ENCODE measurements around the gene PEX7.
"Not testable (repeated sequence)": the region's sequence is repeated elsewhere in the genome, so short reads cannot be mapped to it uniquely, and the experiment has no call there.

Gene PEX7

DNA sequence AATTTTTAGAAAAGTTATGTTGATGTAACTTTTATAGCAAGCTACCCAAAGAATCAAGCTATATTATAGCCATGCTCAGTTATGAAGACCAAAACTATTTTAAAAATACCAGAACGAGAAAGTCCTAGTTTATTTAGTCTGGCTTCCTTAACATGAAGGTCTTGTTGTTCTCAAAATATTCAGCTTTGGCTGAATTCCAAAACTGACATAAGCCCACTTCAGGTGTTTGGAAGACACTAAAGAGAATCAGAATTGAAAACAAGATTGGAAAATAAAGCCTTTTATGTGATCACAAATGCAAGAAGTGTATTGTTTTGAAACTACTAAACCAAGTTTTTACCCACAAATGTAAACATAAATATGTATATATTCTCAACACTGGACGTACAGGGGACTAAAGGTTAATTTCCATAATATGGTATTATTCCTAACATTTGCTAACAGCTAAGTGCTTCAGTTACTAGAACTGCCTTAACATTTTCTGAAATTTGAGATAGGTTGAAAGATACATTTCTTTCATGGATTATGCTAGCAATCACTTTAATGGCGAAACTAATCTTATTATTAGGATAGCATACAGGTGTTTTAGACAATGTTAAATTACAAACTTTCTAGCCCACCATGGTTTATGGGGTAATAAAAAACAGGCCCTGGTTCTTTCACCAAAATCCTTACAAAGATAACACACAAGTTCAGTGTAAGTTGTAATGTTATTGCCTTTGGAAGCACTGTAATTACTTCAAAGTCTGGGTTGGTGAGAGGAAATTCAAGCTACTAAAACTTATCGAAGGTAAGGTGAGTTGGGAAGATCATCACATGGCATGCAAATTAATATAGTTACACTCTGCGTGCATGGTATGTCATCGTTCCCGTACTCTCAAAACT, 31.7 kb upstream of the PEX7 start:
- no peak for DNase-seq (ENCODE audit: low spot score)

GRCh38 chr6:136791296-136792094, 30.9 kb upstream of the PEX7 start:
- peak; percentile 45 for DNase-seq (ENCODE audit: low spot score)

DNA sequence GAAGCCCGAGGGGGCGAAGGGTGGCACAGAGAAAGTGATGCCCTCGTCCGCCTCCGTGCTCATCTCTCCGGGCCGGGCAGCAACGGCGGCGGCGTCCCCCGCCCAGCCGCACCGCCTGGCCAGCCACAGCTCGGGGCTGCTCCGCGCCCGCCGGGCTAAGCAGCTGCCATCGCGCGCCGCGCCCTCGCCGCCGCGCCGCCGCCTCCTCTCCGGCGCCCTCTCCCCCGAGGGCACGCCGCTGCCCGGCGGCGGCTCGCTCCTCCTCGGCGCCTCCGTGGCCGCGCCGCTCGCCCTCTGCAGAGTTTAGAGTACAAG, 30.3 kb upstream of the PEX7 start:
- no peak for DNase-seq (ENCODE audit: low spot score)

GRCh38 chr6:136792410-136793262, 29.8 kb upstream of the PEX7 start, which contains the start of gene MAP3K5:
TSS of gene MAP3K5 (minus strand) at chr6:136792477. CDS start at chr6:136792157, 320 bp downstream.
- DNase-seq (ENCODE audit: low spot score) = peak; percentile 96

GRCh38 chr6:136793363-136793762, 29.0 kb upstream of the PEX7 start:
- peak; percentile 18 for DNase-seq (ENCODE audit: low spot score)

DNA sequence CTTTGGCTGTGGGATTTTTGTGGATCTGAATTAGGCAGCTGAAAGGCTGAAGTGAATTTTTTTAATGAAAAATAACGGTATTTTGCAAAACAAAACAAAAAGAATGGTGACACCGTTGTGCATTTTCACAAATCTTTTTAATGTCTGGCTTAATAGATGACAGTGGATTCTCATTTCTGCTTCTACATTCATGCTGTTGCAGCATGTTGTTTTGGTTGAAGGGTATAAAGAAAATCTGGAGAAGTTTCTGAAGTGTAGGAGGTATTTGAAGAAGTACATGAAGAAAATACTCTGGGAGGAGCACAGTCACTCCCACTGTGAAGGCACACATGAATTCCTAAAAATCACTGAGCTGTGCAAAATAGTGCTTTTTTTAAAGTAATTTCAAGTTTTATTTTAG, 27.0 kb upstream of the PEX7 start:
- no peak for DNase-seq (ENCODE audit: low spot score)

- no peak for DNase-seq (ENCODE audit: low spot score)
Observed at GRCh38 chr6:136795996-136796395, 26.4 kb upstream of the PEX7 start.

DNA sequence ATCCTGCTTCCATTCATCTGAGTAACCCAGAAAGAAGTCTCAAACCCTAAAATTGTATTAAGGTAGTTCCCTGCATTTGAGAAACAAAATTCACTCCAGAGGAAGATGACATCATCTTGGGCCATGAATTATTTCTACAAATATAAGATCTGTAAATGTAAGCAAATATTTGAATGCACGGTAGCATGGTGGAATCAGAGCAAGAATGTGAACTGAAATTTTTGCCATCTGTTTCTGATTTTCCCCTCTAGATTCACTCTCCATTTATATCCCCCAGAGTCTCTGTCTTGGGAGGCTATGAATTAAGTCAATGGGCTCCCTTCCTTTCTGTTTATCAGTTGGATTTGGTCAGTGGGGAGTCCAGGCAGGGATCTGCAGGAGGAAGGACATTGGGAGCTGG, 24.3 kb upstream of the PEX7 start:
- no peak for DNase-seq (ENCODE audit: low spot score)

- no peak for DNase-seq (ENCODE audit: low spot score)
Observed at GRCh38 chr6:136801581-136801980, 20.8 kb upstream of the PEX7 start.

DNA sequence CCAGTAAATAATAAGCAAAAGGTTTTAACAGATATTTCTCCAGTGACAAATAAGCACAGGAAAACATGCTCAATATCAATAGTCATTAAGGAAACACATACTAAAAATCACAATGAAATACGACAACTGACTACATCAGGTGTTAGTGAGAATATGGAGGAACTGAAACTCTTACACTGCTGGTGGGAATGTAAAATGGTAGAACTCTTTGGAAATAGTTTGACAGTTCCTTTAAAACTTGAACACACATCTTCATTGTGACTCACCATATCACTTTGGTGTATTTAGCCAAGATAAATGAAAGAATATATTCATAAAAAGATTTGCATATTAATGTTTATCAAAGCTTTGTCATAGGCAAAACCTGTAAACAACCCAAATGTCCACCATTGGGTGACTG, 18.8 kb upstream of the PEX7 start:
- no peak for DNase-seq (ENCODE audit: low spot score)

- no peak for DNase-seq (ENCODE audit: low spot score)
Observed at GRCh38 chr6:136809091-136809860, 13.1 kb upstream of the PEX7 start.

- DNase-seq (ENCODE audit: low spot score) = no peak
Observed at GRCh38 chr6:136811272-136811671, 11.1 kb upstream of the PEX7 start.

- no peak for DNase-seq (ENCODE audit: low spot score)
Observed at GRCh38 chr6:136812174-136812573, 10.2 kb upstream of the PEX7 start.

DNA sequence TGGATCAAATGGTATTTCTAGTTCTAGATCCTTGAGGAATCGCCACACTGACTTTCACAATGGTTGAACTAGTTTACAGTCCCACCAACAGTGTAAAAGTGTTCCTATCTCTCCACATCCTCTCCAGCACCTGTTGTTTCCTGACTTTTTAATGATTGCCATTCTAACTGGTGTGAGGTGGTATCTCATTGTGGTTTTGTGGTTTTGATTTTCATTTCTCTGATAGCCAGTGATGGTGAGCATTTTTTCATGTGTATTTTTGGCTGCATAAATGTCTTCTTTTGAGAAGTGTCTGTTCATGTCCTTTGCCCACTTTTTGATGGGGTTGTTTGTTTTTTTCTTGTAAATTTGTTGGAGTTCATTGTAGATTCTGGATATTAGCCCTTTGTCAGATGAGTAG, 6.8 kb upstream of the PEX7 start:
- DNase-seq (ENCODE audit: low spot score) = not testable (repeated sequence)

DNA sequence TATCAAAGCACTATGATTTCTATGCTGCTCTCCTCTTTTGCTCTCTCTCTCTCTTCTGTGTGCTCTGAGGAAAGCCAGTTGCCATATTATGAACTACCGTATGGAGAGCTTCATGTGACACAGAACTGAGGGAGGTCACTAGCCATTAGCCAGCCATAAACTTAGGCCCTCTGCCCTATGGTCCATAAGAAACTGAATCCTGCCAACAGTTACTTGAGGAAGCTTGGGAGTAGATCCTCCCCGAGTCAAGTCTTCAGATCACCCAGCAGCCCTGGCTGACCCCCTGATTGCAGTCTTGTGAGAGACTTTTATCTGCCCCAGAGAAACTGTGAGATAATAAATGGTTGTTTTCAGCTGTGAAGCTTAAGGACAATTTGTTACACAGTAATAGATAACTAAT, 5.7 kb upstream of the PEX7 start:
- DNase-seq (ENCODE audit: low spot score) = no peak

DNA sequence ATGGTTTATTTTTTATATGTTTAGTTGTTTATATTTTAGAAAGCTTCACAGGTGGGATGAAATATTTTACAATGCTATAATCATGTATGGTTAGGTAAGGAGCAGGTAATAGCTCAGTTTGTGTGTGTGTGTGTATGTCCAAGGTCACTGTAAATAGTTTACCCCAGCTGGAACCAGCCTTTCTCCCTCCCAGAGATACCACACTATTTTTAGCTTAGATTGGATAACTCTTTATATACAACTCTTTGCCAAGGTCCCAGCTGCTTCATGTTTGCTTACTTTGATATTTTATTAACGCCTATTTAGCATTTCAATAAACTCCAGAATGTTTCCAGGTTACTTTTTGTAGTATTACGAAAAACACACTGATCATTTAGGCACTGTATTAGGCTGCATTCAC, 1.8 kb upstream of the PEX7 start:
- no peak for DNase-seq (ENCODE audit: low spot score)

GRCh38 chr6:136822046-136822375, 381 bp upstream of the PEX7 start:
- no peak for DNase-seq (ENCODE audit: low spot score)

DNA sequence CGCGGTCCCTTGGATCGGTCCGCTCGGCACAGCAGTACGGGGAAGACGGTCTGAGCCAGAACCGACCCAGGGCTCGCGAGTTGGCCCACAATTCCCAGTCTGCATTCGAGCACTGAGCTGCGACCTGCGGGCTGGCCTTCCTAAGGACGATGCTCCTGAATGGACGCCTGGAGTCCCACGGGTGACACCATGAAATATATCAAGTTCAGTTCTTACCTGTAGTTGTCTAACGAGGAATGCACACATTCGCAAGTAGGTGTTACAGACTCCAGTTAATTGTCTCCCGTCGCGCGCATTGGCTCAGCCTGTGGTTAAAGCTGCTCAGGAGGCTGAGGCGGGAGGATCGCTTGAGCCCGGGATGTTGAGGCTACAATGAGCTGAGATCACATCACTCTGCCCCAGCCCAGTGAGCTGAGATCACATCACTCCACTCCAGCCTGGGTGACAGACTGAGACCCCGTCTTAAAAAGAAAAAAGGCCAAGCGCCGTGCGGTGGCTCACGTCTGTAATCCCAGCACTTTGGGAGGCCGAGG, 802 bp downstream of the PEX7 start:
- no peak for DNase-seq (ENCODE audit: low spot score)

DNA sequence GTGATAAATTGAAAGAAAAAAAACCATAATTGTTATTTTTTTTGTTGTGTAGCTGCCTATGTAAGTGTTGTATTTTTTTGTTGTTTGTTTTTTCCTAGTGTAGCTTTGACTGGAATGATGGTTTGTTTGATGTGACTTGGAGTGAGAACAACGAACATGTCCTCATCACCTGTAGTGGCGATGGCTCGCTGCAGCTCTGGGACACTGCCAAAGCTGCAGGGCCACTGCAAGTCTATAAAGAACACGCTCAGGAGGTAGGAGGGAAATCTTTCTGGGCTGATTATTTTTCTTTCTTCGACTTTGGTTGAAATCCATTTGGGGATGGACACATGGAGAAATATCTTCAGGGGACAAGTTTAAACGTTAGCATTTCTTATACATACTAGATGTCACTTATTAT, 3.8 kb downstream of the PEX7 start:
- no peak for DNase-seq (ENCODE audit: low spot score)

DNA sequence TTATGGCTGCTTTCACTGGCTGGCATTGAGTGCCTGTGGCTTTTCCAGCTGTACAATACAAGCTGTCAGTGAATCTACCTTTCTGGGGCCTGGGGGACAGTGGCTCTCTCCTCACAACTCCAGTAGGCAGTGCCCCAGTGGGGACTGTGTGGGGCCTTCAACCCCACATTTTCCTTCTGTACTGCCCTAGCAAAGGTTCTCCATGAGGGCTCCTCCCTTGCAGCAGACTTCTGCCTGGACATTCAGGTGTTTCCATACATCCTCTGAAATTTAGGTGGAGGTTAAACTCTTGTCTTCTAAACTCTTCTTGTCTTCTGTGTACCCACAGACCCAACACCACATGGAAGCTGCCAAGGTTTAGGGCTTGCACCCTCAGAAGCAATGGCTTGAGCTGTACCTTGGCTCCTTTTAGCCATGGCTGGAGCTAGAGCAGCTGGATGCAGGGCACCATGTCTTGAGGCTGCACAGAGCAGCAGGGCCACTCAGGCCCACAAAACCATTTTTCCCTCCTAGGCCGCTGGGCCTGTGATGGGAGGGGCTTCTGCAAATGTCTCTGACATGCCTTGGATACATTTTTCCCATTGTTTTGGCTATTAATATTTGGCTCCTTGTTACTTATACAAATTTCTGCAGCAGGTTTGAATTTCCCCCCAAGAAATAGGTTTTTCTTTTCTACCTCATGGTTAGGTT, 9.6 kb downstream of the PEX7 start:
- no peak for DNase-seq (ENCODE audit: low spot score)
